Activated T-cell treated with anti-CD3 and anti-CD28 coated beads, Interleukin-2, amount 50 U/mL, for 48 hours (primary cell): ENCODE measurements around the gene PCDH8.

ENCODE experiments used
- DNase-seq, 2 experiments: peaks; one replicate each; pipeline ENCODE4 v3.0.0-alpha.2; 2020

PCDH8 gene

DNA sequence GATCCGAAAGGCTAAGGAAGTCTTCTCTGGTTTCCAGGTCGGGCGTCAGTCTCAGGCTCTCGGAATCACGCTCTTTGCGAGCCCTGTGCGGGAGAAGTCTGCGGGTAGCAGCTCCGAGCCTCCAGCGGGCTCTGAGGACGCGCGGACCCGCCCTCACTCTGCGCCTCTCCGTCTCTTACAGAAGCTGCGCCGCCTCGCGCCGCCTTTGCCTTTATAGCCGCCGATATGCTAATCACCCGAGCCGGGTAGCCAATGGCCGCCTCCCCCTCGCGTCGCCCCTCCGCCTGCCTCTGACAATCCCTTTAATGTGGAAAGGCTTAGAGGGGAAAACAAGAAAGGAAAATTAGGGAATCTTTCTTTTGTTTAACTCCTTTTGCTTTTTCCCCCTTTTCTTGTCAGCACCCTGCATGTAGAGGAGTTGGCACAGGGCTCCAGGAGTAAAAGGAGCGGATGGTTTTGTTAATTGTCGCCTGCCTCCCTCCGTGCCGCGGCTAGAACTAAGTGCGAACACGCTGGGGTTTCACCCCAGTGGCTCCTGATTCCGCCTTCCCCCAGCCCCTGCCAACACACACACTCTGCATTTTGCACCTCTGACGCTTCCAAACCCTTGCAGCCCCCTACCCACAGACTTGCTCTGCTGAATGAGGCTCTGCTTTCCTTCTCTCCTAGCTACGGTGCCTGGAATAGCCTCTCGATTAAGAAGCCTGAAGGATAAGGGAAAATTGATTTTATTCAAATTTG is at the start of gene PCDH8:
Gene PCDH8 (minus strand): TSS at position 186 of the 741 bp plus-strand sequence. CDS start 204 bp downstream, outside the sequence.
- DNase-seq, result peak; percentile 30 to 46

GRCh38 chr13:52896827-52897659 is 48.6 kb upstream of the PCDH8 start:
- DNase-seq, result peak; percentile 19 to 20

DNA sequence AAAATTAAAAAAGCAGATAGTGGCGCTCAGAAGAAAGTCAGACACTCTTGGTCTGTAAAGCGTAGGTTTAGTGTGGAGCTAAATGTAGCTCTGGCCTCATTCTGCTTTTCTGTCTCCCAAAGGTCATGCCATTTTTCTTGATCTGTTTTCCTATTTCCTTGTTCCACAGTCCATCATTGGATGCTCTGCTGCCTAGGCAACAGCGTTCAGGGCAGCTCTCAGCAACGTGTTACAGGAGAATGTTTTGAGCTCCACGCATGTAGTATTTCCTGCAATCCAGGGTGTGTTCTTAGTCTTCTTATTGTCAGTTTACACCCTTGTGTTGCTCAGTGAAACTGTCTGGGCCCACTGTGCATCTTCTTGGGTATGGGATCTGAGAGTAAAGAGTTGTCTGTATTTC is 46.0 kb upstream of the PCDH8 start:
- no peak for DNase-seq

DNA sequence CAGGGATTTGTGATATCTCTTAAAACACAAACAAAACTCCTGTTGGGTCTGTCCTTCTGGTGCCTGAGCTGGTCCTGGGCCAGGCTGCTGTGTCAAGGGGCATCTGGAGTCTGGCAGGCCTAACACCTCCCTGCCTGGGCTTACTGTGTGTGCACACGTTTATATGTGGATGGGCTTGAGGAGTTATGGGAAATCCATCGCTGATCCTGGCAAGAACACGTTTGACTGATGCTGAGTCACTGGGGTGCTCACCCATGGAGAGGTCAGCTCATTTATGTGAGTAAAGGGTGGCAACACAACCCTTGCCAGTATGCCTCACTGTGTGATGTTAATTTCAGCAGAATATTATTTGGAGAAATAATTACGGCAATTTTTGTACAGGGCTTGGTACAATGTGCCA is 44.5 kb upstream of the PCDH8 start:
- no peak for DNase-seq

- no peak for DNase-seq
These were observed 43.3 kb upstream of the PCDH8 start for GRCh38 chr13:52891706-52892105.

DNA sequence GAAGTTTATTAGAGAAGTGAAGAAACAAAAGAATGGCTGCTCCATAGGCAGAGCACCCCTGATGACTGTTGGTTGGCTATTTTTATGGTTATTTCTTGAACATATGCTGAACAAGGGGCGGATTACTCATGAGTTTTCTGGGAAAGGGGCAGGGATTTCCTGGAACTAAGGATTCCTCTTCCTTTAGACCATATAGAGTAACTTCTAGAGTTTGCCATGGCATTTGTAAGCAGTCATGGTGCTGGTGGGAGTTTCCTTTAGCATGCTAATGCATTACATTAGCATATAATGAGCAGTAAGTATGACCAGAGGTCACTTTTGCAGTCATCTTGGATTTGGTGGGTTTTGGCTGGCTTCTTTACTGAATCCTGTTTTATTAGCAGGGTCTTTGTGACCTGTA is 38.7 kb upstream of the PCDH8 start:
- DNase-seq, result no peak

DNA sequence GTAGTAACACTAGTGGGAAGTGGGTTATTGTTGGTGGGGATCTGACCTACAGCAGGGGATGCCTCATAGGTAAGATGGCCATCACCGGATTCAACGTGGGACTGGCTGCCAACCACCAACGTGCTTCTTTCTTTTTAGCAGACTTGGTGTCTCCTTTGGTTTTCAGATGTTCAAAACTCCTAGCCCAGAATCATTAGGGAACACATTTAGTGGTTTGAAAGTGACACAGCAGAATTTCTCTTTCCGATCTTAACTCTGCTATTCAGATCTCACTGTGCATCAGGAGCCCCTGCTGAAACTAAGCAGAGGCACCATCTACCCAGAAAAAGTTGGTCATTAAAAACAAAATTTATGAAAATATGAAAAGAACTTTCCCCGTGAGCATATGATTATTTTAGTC is 36.7 kb upstream of the PCDH8 start:
- no peak for DNase-seq

- no peak for DNase-seq
These were observed 36.1 kb upstream of the PCDH8 start for GRCh38 chr13:52884429-52885010.

DNA sequence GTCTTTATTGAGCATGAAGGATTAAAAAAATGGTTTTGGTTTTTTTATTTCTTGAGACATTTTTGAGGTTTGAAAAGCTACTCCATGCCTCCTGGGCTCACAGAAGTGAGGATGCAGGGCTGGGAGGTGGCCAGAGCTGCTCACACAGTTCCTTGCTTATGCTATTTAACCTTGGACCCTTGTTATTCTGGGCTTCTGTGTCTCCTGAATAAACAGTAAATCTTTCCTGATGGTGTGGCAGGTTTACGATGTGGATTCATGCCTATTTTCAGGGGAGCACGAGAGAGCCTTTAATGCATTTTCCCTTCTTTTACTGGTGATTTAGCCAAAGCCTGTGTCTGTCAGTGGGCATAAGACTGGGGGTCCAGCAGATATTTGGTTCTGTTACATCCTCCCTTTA is 34.3 kb upstream of the PCDH8 start:
- DNase-seq, result no peak

GRCh38 chr13:52879950-52880741 is 31.7 kb upstream of the PCDH8 start:
- no peak for DNase-seq

- DNase-seq, result no peak
These were observed 30.4 kb upstream of the PCDH8 start for GRCh38 chr13:52878831-52879230.

DNA sequence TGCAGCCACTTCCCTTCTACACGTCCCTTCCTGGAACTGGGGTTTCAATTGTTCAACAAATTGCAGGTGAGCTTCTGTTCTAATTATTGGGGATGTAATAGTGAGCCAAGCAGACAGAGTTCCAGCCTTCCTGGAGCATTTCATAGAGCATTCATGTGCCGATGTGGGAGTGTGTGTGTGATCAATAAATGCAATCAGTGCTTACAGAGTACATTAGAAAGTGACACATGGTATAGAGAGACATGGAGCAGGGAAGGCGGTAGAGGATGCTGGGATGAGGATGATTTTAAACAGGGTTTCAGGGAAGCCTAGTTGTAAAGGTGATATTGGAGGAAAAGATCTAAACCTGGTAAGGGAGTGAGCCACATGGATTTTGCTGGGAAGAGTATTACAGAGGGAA is 21.7 kb upstream of the PCDH8 start:
- no peak for DNase-seq

- DNase-seq, result no peak
These were observed 21.2 kb upstream of the PCDH8 start for GRCh38 chr13:52869621-52870020.

- no peak for DNase-seq
These were observed 20.6 kb upstream of the PCDH8 start for GRCh38 chr13:52869050-52869449.

DNA sequence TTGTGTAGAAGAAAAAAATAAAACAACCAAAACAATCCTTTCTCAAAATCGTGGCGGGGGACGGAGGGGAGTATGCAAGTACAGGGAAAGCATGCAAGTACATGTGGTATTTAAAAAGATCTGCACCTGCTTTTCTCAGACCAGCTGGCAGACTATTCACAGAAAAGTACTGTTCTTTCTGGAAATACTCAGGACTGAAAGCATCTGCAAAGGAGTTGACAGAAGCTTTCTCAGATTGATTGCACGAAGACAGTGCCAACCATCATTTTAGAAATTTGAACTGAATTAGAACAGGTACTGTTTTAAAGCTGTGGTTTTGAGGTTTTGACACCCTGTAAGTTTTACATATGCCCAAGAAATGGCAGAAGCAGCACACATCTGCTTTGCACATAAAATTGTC is 19.8 kb upstream of the PCDH8 start:
- DNase-seq, result no peak

GRCh38 chr13:52864941-52865340 is 16.5 kb upstream of the PCDH8 start:
- DNase-seq, result no peak

GRCh38 chr13:52862358-52863206 is 14.1 kb upstream of the PCDH8 start:
- DNase-seq, result peak; percentile 31 to 35

- no peak for DNase-seq
These were observed 4.0 kb upstream of the PCDH8 start for GRCh38 chr13:52852444-52852843.

DNA sequence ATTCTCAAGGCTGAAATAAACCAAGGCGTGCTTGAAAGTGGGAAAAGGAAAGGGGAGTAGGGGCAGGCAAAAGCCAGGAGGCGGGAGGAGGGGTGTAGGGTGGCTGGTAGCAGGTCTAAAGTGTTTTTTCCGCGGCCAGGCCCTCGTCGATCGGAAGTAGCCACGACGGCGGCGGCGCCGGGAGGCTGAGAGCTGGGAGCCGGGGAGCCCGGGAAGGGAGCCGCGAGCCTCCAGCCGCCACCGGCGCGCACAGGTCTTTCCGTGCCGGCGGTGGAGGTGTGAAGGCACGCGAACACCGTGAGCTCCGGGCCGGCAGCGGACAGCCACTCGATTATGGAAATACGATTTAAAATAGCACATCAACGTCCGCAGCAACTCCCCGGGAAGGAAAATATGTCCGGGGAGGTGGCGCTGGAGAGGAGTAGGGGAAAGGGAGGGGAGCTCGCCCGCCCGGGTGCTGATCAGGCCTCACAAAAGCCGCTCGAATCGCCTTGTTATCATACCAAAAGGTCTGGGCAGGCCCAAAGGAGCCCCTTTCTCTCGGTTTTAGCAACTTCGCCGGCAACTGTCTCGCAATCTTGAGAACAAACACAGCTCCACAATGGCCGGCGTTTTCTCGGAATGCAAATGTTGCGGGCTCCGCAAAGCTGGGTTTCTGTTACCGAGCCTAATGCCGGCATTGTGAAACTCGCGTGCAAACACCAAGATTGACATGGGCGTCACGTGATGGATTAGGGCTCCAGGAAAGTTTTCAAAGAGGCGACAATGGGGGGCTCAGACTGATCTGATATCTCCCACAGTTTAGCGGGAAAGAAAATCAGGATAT is 2.9 kb upstream of the PCDH8 start:
- DNase-seq, result peak; percentile 30 to 37

- peak; percentile 54 to 64 for DNase-seq
These were observed 2.1 kb upstream of the PCDH8 start for GRCh38 chr13:52850396-52851136.

- DNase-seq, result no peak
These were observed 1.6 kb upstream of the PCDH8 start for GRCh38 chr13:52850072-52850395.
